Right lobe of liver (tissue), 6 donors: ENCODE data around the gene SFT2D1. TPM values are rescaled to one million over a fixed set of nuclear protein-coding genes. Genes with fewer than 3 reads are reported as not detected.

Experiments used
- ATAC-seq, 4 donors: fragments of 200-7000 bp; cut with Tn5 transposase; one replicate each; pipeline ENCODE4 v1.9.1; 2020; ENCODE audit warnings: mild to moderate bottlenecking in 4 of 4, moderate library complexity in 4 of 4
- DNase-seq, 3 donors: peaks; one replicate each; pipeline ENCODE4 v3.0.0-alpha.2; 2020
- H3K27ac ChIP-seq, 3 donors: fragments of 200-600 bp; one replicate each; pipeline ENCODE4 v1.8.0; 2022
- H3K27me3 ChIP-seq, 2 donors: fragments of 200-600 bp; one replicate each; pipeline ENCODE4 v1.8.0; 2022
- H3K36me3 ChIP-seq, 4 donors: fragments of 200-600 bp; sonication (generic) in 1 of 4; one replicate each; pipeline versions ENCODE4 v1.5.1 to v1.8.0; 2017 to 2022; ENCODE audit warnings: control low read depth in 1 of 4
- H3K4me1 ChIP-seq, 4 donors: fragments of 200-600 bp; sonication (generic) in 1 of 4; one replicate each; pipeline versions ENCODE4 v1.5.1 to v1.8.0; 2017 to 2022; ENCODE audit warnings: control low read depth in 1 of 4
- H3K4me3 ChIP-seq, 3 donors: fragments of 200-600 bp; one replicate each; pipeline ENCODE4 v1.8.0; 2022
- H3K9me3 ChIP-seq, 4 donors: fragments of 200-600 bp; sonication (generic) in 1 of 4; one replicate each; pipeline versions ENCODE4 v1.5.1 to v1.8.0; 2017 to 2022; ENCODE audit warnings: control low read depth in 1 of 4
- CTCF ChIP-seq, 4 donors: fragments of 200-600 bp in 3 of 4; fragments of 450-650 bp in 1 of 4; IDR thresholded peaks; one replicate each; pipeline versions ENCODE4 v1.5.1 to v1.8.0; 2016 to 2022; ENCODE audit warnings: antibody characterized with exemption in 4 of 4, mild to moderate bottlenecking in 2 of 4
- POLR2A ChIP-seq: fragments of 450-650 bp; IDR thresholded peaks from one replicate; pipeline ENCODE4 v1.6.1; 2017; ENCODE audit warnings: antibody characterized with exemption, mild to moderate bottlenecking
- WGBS: methylation state at CpG from one replicate; pipeline ENCODE4 v1.1.6; 2018; ENCODE audit warnings: low coverage, low lambda C conversion rate; ENCODE audit not compliant: insufficient coverage; ENCODE audit errors: missing lambda C conversion rate; 5-methylcytosine and 5-hydroxymethylcytosine counted together
- intact Hi-C, 2 donors: fragments of 100-400 bp; cut with DNase I; formaldehyde crosslinking; loops; one replicate each; pipeline versions ENCODE4 v1.11.2 to v1.14.1; 2022
- total RNA-seq, 6 experiments: library from RNA; depleted of rRNA in 2 of 6; stranded (reverse); fragments of >200 nt in 2 of 6; fragmentation: NEBNext Ultra II Directional in 3 of 6; extraction: Animal tissue kit (Norgen Biotek cat#: 25700) in 3 of 6; gene quantifications; one replicate each; pipeline versions ENCODE4 v1.1.0 to v1.2.4, GENCODE V29; 2016 to 2023
- donor health status: DM: no; HTN: yes; CAD: no.
- donor health status: DM: no; HTN: no; CAD: no.
- donor health status: DM: no; HTN: no; CAD: no.
- donor health status: DM: no; HTN: yes; CAD: no.
- donor health status: DM: no; HTN: yes; CAD: no.

SFT2D1 gene
- total RNA-seq, 6 experiments from 2014 or later, result 6.7 to 14.0 (median 12.8) TPM

GRCh38 chr6:166335378-166336302, 6.7 kb downstream of the SFT2D1 start:
- TF ChIP-seq CTCF (IDR thresholded peaks at IDR 0.05), result no peak
- no peak for TF ChIP-seq POLR2A
- H3K9me3 ChIP-seq, result no peaks in the 10 kb centered on the region
- no peaks in the 10 kb centered on the region for H3K27me3 ChIP-seq
- no peak overlapping the region for H3K4me3 ChIP-seq
- DNase-seq (no peak), ATAC-seq (no peak)
- H3K36me3 ChIP-seq, result peaks cover 0 to 16% (median 4%) of the 10 kb centered on the region in 4 donors
- no peak overlapping the region for H3K27ac ChIP-seq
- intact Hi-C loops, result no loop called here
- WGBS, result 86% methylated on average over 11 of the region's 11 CpGs
- peaks cover 0 to 7% (median 3%) of the 10 kb centered on the region in 4 donors for H3K4me1 ChIP-seq

- TF ChIP-seq POLR2A (no peak), CTCF (IDR thresholded peaks at IDR 0.05) (no peak)
These were observed 7.5 kb downstream of the SFT2D1 start for GRCh38 chr6:166334878-166335277.

GRCh38 chr6:166333172-166333995, 9.0 kb downstream of the SFT2D1 start:
- no peak for DNase-seq
- no peaks in the 10 kb centered on the region for H3K27me3 ChIP-seq
- H3K36me3 ChIP-seq, result peaks cover 0 to 25% (median 4%) of the 10 kb centered on the region in 4 donors
- no peaks in the 10 kb centered on the region for H3K9me3 ChIP-seq
- peaks cover 0 to 15% (median 7%) of the 10 kb centered on the region in 4 donors for H3K4me1 ChIP-seq
- no peak overlapping the region for H3K4me3 ChIP-seq
- H3K27ac ChIP-seq, result no peak overlapping the region
- WGBS, result 73% methylated on average over 16 of the region's 23 CpGs
- ATAC-seq, result peak in 1 of 4 donors; percentile 5
- intact Hi-C loops, result no loop called here
- TF ChIP-seq CTCF (IDR thresholded peaks at IDR 0.05) (no peak), POLR2A (no peak)

More at GRCh38 chr6:166334878-166335277, 7.5 kb downstream of the SFT2D1 start:
- WGBS, result 87% methylated on average over 8 of the region's 8 CpGs
- Histone ChIP-seq H3K27ac (no peak overlapping the region), H3K4me3 (no peak overlapping the region), H3K4me1 (peaks cover 0 to 9% (median 5%) of the 10 kb centered on the region in 4 donors), H3K27me3 (no peaks in the 10 kb centered on the region), H3K36me3 (peaks cover 0 to 16% (median 4%) of the 10 kb centered on the region in 4 donors), H3K9me3 (no peaks in the 10 kb centered on the region)
- ATAC-seq (no peak), DNase-seq (no peak)
- intact Hi-C loops, result no loop called here

- Histone ChIP-seq H3K36me3 (peaks cover 0 to 31% (median 2%) of the 10 kb centered on the region in 4 donors), H3K27ac (no peak overlapping the region), H3K9me3 (no peaks in the 10 kb centered on the region), H3K27me3 (no peaks in the 10 kb centered on the region), H3K4me1 (peaks cover 0 to 15% (median 7%) of the 10 kb centered on the region in 4 donors), H3K4me3 (no peak overlapping the region)
- 73% methylated on average over 12 of the region's 13 CpGs for WGBS
- DNase-seq (no peak), ATAC-seq (no peak)
- TF ChIP-seq POLR2A (no peak), CTCF (IDR thresholded peaks at IDR 0.05) (no peak)
- intact Hi-C loops, result no loop called here
These were observed 10.6 kb downstream of the SFT2D1 start for GRCh38 chr6:166331503-166332415.
